ENCODE measurements around the gene SAFB2. TPM values are rescaled to one million over a fixed set of nuclear protein-coding genes. Genes with fewer than 3 reads are reported as not detected.
A peak's percentile ranks its signal among the peaks of the same experiment; 100 is the strongest.

The SAFB2 gene
- total RNA-seq, 1 experiment from 2014 or later = 76.1 TPM

GRCh38 chr19:5542665-5543064 lies 79.9 kb downstream of the SAFB2 start:
- no peaks in the 10 kb centered on the region for H3K79me1 ChIP-seq (ENCODE audit: insufficient read depth, low read depth, low read length, poor library complexity, severe bottlenecking)
- no peaks in the 10 kb centered on the region for H3K4me1 ChIP-seq (ENCODE audit: insufficient read depth, low read length)
- DNase-seq = no peak
- H3K14ac ChIP-seq (ENCODE audit: insufficient read depth, low read length) = no peak overlapping the region
- H3K27me3 Mint-ChIP-seq (ENCODE audit: low read depth) = peaks cover 45% of the 10 kb centered on the region
- peaks cover 4 to 14% of the 10 kb centered on the region in 2 experiments for H3K4me1 Mint-ChIP-seq
- no peaks in the 10 kb centered on the region; a peak in 1 of 5 replicates for H3K9me3 Mint-ChIP-seq
- H2BK5ac ChIP-seq (ENCODE audit: insufficient read length, low read length) = no peak overlapping the region
- H3K23me2 ChIP-seq (ENCODE audit: insufficient read length, low read depth, low read length, poor library complexity, severe bottlenecking) = no peaks in the 10 kb centered on the region
- H3K9ac ChIP-seq (ENCODE audit: extremely low read depth, insufficient read length, low read length) = no peak overlapping the region
- H2BK120ac ChIP-seq (ENCODE audit: low read depth, low read length, poor library complexity, severe bottlenecking) = no peak overlapping the region
- no peak overlapping the region for H4K8ac ChIP-seq (replicated peaks; ENCODE audit: insufficient read length, low read depth, low read length)
- H4K5ac ChIP-seq (ENCODE audit: insufficient read length, low read depth, low read length) = no peak overlapping the region
- H2BK12ac ChIP-seq (ENCODE audit: insufficient read length, low read depth, low read length) = no peak overlapping the region
- H3K79me2 ChIP-seq (ENCODE audit: insufficient read depth, low read length) = no peaks in the 10 kb centered on the region
- H3K18ac ChIP-seq (ENCODE audit: insufficient read length, low read depth, low read length) = no peak overlapping the region
- no peak overlapping the region for H3K4ac ChIP-seq (ENCODE audit: low read depth, low read length)
- H3K4me3 Mint-ChIP-seq = no peak overlapping the region
- peak overlapping the region in 1 of 3 experiments; percentile 23; a peak in 1 of 7 replicates for H3K27ac Mint-ChIP-seq
- H2BK15ac ChIP-seq (ENCODE audit: low read depth, low read length) = no peak overlapping the region
- no peak overlapping the region for H2BK20ac ChIP-seq (ENCODE audit: low read depth, low read length, poor library complexity, severe bottlenecking)
- H3K27me3 ChIP-seq (ENCODE audit: insufficient read depth, low read length) = no peaks in the 10 kb centered on the region
- H3K23ac ChIP-seq (ENCODE audit: insufficient read length, low read depth, low read length) = no peak overlapping the region
- H3T11ph ChIP-seq (ENCODE audit: low read length) = no peak overlapping the region
- no peak overlapping the region for H2AK5ac ChIP-seq (ENCODE audit: insufficient read length, low read length)
- H3K4me2 ChIP-seq (ENCODE audit: insufficient read depth, insufficient read length, low read length) = no peak overlapping the region
- H2AFZ ChIP-seq (ENCODE audit: low read length) = no peak overlapping the region
- H4K20me1 ChIP-seq (ENCODE audit: control insufficient read depth, insufficient read depth, insufficient read length) = no peaks in the 10 kb centered on the region
- H3K9me3 ChIP-seq (ENCODE audit: control insufficient read depth, low read depth, low read length) = no peaks in the 10 kb centered on the region
- TF ChIP-seq CTCF (conservative IDR thresholded peaks at IDR 0.05) = peak; percentile 33; the same call in 2 of the 3 replicates
- no peak overlapping the region for H4K91ac ChIP-seq (ENCODE audit: insufficient read length, low read depth, low read length)
- no peaks in the 10 kb centered on the region for H3K36me3 Mint-ChIP-seq (ENCODE audit: insufficient read depth in 1 of 3, low read depth in 3 of 3)
- no peak overlapping the region for H3K27ac ChIP-seq (ENCODE audit: insufficient read length, low read depth, low read length)
- no CpG with 5 or more reads among the region's 8 CpGs for WGBS (ENCODE audit: extremely low coverage, insufficient read length, low lambda C conversion rate)
- H3K56ac ChIP-seq (ENCODE audit: insufficient read length, low read depth, low read length) = no peak overlapping the region
